ENCODE data around the gene RNF182.

DNA sequence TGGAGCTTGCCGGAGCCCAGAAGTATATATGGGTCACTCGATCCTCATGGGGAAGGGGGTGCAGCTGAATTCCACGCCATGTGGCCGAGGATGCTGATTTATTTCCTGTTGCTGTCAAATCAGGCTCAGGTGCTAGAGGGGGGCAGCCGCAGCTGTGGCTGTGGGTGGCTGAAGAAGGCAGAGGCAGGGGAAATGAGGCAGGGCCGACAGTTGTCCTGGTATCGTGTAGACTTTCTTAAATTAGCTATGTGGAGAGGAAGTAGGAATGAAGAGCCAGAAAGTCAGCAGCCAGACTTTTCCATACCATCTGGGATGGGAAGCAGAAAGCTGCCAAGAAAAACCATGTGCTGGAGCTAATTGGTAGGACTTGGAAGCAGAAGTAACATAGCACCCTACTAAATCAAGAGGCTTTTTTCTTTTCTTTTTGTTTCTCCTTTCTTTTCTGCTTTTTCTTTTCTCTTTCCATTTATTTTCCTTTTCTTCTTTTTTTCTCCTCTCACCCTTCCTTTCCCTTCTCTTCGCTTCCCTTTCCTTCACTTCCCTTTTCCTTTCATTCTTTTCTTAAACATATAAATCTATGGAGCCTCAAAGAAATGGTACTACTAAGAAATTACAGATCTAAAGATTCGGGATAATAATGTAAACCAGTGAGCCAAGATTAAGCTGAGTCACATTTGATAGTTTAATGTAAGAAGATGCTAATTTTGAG is 102.2 kb downstream of the RNF182 start:
- no peak for TF ChIP-seq POLR2AphosphoS5 (IDR thresholded peaks at IDR 0.05)
- no peak for TF ChIP-seq POLR2A (IDR thresholded peaks at IDR 0.05)
- TF ChIP-seq CTCF (IDR thresholded peaks at IDR 0.05), result no peak

Measured in prostate gland (tissue), 2 donors.